Activated CD4-positive, alpha-beta T cell treated with anti-CD3 and anti-CD28 coated beads, Interleukin-2, Interleukin-6, amounts not matched to agents 100 ng/mL and 50 ng/mL, durations not matched to agents 16 hours and 8 hours (primary cell): ENCODE data around the gene SFRP2.

Experiments used
- DNase-seq: peaks from one replicate; pipeline ENCODE4 v3.0.0-alpha.2; 2020

SFRP2 gene

DNA sequence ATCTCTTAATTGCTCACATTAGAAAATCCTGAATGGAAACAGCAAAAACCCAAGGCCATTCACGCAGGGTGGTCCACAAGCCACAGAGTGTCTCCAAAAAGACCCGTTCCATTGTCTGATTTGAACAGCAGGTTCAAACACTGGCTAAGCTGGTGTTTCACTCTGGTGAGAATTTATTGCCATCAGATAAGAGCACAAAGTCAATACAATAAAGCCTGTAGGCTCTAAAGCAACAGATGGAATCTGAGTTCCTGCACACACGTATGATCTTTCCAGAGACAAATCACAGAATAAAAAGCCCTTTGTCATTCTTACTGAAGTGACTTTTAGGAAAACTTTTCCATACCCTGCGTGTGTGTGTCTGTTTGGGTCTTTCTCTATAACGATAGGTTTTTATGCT, 5.1 kb upstream of the SFRP2 start:
- DNase-seq = no peak

DNA sequence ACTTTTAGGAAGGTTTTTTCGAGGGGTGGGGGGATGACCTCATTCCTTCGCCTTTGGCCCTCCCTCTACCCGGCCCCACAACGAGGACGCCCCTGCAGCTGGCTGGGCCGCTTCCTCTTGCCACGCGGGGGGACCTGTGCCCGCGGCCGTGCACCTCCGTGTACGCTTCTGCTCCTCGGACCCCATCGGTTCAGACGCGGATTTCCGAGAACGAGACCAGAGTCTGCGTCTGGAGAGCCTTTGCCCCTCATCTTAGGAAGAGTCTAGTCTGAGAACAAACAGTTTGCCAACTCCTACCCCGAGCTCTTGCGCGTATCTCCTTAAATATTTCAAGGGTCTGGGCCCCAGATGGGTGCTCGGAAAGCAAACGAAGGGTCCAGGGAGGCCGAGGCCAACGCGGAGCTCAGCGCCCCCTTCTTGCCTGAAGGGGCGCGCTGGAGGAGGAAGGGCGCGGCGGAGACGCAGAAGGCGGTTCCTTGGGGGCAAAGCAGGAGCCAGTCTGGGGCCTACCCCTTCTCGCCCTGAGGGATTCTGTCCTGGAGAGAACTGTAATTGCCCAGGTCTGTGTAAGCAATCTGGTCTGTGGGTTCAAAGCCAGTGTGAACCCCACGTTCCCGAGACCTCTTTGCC, 3.9 kb upstream of the SFRP2 start:
- no peak for DNase-seq

DNA sequence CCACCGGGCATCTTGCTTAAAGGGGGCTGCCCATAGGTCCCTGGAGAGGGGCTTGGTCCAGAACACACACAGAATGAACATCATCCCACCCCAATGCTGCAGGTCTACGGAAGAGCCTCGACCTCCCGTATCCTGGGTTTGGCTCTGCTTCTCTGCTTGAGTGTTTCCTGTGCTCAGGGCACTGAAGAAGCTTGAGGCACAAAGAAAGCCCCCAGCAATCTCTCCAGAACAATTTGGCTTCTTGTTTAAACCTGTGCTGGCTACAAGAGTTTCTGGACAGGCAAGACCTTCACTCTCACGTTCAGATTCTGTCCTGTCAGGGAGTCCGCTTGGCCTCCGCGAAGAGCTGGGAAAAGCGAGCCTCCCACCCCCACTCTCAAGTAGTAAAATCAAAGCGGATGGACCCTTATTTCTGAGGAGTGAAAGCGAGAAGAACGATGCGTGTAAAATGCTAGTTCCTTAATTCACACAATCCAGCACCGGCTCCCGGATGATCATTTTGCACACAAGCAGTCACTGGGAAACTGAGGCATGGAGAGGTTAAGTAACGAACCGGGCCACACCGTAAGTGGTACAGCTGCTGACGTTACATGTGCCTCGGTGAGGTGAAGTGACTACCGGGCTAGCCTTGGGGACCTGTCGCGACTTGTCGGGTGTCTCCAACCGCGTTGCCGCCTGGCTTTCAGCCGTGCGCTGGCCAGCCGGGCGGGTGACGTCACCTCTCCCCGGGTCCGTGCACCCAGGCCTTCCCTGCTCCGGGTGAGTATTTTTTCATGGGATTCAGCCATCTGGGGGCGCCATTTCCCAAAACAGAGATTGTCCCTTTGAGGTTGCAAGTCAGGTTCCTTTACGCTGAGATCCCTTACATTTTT, 3.1 kb upstream of the SFRP2 start:
- peak; percentile 38 for DNase-seq

DNA sequence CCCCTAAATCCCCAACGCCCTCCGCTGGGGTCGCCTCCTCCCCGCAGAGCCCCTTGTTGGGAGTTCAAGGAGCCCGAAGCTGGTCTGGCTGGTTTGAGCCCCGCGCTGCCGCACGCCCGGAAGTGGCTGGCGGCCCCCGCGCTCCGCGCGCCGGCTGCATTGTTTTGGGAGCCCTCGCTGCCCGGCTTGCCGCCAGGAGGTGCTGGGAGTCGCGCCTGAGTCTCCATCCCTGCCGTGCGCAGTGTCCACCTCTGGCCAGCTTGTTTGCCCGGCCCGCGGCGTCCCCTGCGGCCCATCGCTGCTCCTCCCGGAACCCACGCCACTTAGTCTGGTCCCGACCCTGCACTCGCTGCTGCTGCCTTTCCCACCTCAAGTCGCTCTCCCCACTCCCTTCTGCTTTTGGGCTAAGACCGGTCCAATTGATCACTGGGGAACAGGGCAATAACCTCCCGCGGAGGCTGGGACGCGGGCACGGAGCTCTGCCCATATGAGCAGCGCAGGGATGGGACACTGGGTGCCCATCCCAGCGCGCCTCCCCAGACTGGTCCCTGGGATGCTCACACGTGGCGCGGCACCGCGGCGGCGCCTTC, 2.2 kb upstream of the SFRP2 start:
- peak; percentile 27 for DNase-seq

DNA sequence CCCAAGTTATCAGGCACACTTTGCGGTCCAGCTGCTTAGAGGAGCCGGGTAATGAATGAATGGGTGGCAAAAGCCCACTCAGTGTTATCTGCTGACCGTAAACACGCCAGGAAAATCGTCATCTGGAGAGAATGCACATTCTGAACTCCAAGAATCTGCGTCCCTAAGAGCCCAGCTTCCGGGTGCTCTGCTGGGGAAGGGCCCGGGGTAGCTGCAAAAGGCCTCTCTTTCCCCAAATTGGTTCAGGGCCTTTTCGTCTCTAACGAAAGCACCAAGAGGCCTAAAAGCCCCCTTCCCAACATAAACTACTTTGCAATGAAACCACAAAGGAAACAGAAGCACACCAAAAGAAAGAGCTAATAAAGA, 1.6 kb upstream of the SFRP2 start:
- DNase-seq = no peak

DNA sequence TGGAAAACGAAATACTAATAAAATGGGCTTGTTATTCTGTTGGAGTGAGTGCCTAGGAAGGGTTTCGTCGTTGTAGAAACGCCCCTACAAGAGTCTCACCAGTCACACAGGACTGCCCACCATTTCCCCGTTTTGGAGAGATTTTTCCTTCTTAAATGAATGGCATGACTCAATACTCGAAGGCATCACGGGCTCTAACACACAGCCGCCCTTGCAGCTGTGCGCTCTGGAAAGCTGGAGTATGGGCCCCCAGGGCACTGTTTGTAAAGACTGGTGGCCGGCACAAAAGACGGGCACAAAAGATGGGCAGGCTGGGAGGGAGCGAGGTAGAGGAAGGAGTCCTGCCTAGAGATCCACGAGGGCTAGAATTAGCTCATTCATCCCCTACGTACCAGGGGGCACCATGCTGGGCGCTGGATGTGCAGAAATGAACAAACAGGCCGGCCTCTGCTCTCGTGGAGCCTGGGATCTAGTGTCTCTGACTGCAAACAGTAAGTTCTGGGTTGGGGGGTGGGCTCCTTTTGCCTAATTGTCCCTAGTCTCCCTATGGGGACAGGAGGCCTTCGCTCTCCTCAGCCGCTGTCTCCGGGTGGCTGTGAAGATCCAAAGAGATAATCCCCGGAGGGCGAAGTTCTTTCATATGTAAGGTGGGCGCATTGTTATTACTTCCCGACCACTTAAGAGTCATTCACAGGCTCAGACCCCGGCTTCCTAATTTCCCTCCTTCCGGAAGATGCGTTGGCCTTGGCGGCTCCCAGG, 1.0 kb upstream of the SFRP2 start:
- no peak for DNase-seq

DNA sequence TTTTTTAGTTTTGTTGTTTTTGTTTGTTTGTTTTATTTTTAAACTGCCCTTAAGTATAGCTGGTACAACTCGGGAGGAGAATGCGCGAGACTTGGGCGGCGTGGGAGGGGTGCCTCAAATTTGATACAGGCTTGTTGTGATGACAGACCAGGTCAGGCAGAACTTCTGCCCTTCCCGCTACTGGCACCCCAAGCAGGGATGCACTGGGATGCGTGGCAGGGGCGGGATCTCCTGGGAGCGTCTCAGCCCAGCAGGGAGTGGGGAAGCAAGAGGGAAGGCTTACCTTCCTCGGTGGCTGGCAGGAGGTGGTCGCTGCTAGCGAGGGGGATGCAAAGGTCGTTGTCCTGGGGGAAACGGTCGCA, 851 bp downstream of the SFRP2 start:
- DNase-seq = no peak

DNA sequence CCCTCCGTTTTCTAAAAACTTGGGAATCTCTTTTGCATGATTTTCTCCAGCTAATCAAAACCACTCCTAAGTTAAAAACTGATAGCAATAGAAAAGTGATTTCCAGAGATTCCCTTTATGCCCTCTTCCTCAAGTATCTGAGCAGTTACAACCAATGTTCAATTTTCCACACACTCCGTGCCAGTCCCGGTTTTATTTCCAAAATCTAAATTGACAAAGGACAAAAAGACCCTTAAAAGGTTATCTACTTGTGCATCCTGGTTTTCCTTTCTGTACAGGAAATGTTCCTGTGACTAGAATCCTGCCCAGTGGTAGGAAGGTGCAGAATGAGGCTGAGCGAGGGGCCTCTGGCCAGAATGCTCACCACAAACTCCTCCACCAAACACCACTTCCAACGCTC, 1.3 kb downstream of the SFRP2 start:
- no peak for DNase-seq

DNA sequence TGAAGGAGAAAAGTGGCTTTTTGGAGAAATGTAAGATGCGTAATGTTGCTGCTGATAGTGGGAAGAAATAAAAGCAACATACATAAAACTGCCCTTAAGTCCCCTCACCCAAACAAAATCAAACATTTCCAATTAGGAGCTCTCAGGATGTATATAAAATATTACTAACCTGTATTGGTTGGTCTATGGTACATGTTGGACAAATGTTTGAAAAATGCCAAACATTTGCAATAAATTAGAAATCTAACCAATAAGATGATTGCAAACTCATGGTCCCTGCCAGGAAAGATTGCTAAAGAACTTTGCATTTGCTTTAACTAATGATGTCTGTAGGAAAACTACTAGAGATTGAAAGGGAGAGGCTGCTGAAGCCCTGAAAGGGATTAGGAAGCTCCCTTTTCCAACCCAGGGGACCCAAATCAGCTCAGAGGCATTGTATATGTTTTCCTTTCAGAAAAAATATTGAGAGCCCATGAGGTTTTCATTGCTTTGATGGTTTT, 1.8 kb downstream of the SFRP2 start:
- no peak for DNase-seq

DNA sequence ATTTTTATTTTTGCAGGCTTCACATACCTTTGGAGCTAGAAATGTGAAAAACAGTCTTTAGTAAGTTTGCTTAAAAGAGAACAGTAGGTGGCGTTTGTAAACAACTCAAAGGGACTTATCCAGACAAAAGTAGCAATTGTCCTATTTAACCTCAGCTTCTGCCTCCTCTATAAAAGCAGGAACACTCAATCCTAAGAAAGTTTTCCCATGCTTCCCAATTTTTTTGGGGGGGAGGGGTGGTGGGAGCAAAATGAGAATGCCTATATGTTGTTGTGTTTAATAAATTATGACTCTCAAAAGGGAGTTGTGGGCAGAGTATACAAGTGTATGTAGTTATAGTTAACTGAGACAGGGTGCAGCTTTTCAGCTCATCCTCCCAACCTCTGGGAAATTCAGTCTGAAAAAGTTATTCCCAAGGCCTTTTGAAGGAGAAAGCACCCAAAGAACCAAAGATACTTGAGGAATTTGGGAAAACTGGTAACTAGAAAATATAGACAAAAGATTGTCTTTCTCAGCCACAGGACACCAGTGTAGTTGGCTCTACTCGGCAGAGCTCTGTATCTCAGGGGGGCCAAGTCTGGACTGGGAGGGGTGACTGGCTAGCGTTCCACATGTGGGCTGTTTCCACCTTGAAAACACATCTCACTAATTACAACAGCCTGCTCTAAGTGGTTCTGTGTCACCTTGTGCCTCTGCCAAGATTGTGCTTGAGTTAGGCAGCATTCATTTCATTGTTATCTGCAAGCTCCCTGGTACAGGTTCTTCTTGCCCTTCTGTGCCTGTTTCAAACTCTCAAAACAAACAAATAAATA, 2.8 kb downstream of the SFRP2 start:
- DNase-seq = peak; percentile 21

DNA sequence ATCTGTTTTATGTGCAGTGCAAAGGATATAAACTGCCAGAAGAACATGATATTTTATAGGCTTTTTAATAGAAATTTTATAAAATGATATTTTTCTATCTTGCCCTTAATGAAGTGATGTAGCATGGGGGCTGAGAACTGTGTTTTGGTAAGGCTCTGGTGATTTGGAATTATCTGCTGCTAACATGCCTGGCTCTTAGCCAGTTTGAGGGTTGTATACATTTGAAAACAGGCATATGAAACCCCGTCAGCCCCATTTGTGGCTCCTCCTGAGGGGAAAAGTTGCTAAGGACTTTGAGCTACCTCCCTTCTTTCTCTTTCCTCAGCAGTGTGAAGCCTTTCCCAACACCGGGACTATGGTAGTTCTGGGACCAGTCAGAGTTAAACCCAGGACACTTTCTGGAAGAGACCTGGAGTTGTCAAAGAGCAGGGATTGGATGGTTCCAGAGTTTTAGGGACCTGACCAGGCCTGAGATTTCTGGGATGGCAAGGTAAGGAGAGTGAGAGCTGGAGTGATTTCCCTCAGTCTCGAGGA, 4.7 kb downstream of the SFRP2 start:
- no peak for DNase-seq

DNA sequence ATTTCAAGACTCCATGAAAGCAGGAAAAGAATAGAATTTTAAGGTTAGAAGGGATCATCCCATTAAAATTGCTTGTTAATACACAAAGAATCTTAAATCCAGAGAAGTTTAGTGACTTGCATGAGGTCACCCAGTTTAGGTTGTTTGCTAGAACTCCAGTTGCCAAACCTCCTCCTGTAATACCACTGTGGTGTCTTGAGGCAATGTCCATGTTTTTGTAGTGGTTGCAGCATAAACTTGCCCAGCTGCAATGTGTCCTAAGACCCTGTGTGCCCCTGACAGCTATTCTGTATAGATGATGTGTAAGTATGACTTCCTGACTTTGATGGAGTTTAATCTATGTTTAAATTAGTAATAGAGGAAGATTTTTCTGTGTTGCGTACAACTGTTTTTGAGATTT, 6.3 kb downstream of the SFRP2 start:
- DNase-seq = no peak

DNA sequence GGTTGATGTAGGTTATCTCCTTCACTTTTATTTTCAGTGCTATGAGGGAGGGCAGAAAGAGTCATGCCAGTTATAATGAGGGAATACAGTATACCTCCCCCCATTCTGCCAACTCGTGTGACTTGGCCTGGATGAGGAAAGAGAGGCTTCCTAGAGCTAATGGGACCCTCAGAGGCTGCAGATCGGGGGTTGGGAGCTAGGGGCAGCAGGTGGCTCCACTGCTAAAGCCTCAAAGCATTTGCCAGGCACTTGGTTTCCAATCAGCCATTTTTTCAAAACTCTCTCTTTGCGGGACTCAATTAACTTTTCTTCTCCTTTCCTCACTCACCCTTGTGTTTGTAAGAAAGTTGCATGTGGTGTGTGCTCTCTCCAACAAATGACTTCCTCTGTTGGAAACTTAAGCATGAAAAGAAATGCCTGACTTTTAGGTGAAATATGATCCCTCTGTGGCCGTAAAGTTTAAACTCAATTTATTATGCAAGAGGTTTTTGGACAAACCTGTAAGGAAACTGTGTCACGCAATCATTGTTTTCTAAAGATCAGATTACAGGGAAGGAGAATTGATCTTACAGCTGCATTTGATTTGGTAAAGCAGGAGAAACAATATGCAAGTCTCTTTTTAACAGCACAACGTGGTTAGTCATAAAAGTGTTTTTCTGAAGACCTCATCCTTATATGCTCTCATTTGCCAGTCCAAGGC, 7.0 kb downstream of the SFRP2 start:
- DNase-seq = no peak

DNA sequence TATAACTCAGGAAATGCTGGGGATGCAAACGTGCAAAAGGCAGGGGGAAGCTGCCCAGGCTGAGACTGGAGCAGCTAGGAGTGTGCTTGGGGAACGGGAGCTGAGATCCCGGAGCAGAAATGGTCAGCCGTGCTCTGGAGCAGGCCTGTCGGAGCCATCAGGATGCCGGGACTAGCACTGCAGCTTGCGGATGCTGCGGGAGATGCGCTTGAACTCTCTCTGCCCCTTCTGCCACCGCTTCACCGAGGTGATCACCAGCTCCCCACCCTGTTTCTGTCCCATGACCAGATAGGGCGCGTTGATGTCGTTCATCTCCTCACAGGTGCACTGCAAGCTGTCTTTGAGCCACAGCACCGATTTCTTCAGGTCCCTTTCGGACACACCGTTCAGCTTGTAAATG, 7.6 kb downstream of the SFRP2 start:
- DNase-seq = no peak

DNA sequence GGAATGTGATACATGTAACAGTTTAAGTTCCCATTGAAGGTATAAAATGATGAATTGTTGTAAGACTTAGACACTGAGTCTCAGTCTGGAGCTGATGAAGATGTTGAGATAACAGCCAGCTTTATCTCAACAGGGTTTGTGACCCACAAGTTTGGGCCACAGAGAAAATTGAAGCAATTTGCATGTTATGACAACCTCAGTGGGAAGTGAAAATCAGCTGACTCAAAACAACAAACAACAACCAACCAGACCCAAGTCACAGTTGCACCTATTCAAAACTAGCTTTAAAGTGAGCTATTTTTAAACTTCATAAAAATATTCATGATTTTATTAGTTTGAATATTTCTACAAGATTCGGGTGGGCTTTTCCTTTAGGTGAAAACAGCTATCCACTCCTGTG, 8.0 kb downstream of the SFRP2 start:
- no peak for DNase-seq

DNA sequence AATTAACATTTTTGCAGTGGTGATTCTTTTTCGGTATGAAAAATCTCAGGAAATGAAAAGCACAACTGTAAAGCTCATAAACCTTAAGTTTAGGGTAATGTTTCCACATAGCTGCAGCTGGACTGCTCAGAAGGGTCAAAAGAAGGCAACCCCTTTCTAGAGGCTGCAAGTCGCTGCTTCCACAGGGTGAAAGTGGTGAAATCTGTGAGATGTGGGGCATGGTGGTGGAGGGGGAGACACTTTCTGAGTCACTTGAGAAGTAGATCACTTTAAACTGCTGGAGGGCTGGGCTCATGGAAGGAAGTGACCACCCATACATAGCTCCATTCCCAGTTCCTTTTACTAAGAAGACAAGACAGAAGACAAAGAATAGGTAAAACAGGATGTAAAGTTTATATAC, 8.7 kb downstream of the SFRP2 start:
- DNase-seq = no peak

DNA sequence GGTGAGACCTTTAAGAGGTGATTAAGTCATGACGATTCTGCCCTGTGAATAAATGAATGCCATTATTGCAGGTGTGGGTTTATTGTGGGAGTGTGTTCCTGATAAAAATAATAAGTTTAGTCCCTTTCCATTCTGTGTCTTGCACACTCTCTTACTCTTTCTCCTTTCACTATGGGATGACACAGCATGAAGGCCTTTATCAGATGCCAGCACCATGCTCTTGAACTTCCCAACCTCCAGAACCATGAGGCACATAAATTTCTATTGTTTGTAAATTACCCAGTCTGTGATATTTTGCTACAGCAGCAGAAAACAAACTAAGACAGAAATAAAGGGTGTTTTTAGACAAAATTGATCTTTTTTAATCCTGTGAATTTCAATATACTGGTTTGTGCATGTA, 10.5 kb downstream of the SFRP2 start:
- no peak for DNase-seq

DNA sequence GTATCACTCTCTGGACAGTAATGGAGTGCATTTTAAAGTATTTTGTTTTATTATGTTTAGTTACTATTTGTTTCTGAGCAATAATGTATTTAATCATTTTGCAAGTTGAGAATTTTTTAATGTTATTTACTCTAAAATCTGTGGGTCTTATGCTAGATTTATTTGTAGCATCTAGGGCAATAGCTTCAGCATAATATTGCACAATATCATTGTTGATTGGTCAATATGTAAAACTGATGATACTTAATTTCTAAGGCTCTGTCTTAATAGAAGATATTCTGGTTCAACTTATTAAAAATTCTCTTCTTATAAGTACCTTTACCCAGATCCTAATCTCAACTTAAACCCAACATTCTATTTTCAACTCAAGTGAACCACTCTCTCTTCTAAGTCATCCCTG, 11.5 kb downstream of the SFRP2 start:
- DNase-seq = no peak

DNA sequence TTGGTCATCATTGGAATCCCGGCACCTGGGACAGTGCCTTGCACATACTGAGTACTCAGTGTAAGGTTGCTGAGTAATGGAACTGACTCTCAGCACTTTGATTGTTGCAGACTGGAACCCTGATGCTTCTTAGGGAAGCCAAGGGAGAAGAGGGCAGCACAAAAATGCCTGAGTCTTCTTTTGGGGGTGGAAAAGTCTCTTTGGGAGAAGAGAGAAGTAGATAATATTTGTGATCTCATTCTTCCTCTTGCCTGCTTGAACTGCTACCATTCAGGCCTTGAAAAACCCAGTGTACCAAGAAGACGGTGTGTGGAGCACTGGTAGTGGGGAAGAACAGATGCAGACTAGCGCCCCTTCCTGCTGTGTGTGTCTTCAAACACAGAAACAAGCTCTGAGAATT, 12.3 kb downstream of the SFRP2 start:
- no peak for DNase-seq

DNA sequence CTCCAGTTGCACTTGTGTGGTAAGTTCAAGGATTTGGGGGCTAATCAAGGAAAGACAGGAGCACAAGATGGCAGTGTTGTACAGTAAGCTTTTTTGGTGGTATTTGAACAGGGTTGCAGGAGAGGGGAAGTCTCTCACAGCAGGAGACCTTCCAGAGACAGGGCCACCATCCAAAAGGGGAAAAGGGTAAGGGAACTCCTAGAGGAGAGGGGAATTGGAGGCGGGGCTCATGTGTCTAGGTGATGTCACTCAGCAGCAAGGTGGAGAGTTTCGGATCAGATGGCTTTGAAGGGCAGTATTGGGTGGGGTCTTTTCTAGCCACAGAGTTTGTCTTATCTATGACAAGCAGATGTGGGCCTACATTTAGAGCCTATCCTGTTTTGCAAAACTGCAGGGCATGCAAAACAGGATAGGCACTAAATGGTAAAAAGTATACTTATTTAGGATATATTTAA, 15.6 kb downstream of the SFRP2 start:
- DNase-seq = no peak

DNA sequence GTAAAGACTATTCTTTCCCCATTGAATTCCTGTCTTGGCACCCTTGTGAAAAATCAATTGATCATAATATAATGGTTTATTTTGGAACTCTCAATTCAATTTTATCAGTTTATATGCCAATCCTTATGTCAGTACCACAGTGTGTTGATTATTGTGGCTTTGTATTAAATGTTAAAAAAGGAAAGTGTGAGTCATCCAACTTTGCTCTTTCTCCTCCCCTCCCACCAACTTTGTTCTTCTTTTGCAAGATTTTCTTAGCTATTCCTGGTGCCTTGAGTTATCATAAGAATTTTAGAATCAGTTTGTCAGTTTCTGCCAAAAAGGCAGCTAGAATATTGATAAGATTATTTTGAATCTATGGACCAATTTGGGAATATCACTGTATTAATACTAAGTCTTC, 17.8 kb downstream of the SFRP2 start:
- no peak for DNase-seq

DNA sequence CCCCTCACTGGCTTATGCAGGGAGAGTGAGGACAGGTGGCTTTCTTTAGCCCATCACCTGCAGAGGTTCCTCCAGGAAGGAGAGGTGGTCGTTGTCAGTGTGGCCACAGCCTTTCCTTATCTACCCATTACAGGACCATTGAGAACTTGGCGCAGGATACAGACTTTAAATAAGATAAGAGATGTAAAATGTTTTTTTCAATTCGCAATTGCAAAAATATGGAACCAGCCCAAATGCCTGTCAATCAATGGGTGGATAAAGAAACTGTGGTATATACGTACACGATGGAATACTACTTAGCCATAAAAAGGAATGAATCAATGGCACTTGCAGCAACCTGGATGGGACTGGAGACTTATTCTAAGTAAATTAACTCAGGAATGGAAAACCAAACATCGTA, 22.1 kb downstream of the SFRP2 start:
- DNase-seq = no peak
